MG63 (cell line): ENCODE measurements around the gene PTPRN2. TPM values are rescaled to one million over a fixed set of nuclear protein-coding genes. Genes with fewer than 3 reads are reported as not detected.
"Not testable (repeated sequence)": the region's sequence is repeated elsewhere in the genome, so short reads cannot be mapped to it uniquely, and the experiment has no call there.

Experiments
- DNase-seq: peaks from one replicate; pipeline ENCODE4 v3.0.0-alpha.2; 2020
- H3K27me3 ChIP-seq: fragments of 250-450 bp; sonication (Bioruptor Pico); 2 replicates; pipeline ENCODE4 v1.5.1; 2020; ENCODE audit warnings: mild to moderate bottlenecking, moderate library complexity
- H3K36me3 ChIP-seq: fragments of 250-450 bp; sonication (Bioruptor Pico); 2 replicates; pipeline ENCODE4 v1.5.1; 2020; ENCODE audit warnings: mild to moderate bottlenecking, moderate library complexity
- H3K4me3 ChIP-seq: fragments of 250-450 bp; sonication (Bioruptor Pico); 2 replicates; pipeline ENCODE4 v1.5.1; 2020; ENCODE audit warnings: mild to moderate bottlenecking, moderate library complexity
- H3K9me3 ChIP-seq: fragments of 250-450 bp; sonication (Bioruptor Pico); 2 replicates; pipeline ENCODE4 v1.5.1; 2020; ENCODE audit warnings: mild to moderate bottlenecking, moderate library complexity
- total RNA-seq: library from RNA; depleted of rRNA; stranded (reverse); fragments of >200 nt; shearing (Covaris generic); gene quantifications from 2 replicates; pipeline ENCODE4 v1.2.3, GENCODE V29; 2014; ENCODE audit warnings: low replicate concordance

PTPRN2 gene
- total RNA-seq, 1 experiment from 2014 or later = 0.16 TPM

- H3K9me3 ChIP-seq = no peaks in the 10 kb centered on the region
- no peaks in the 10 kb centered on the region for H3K27me3 ChIP-seq
- DNase-seq = no peak
- H3K4me3 ChIP-seq = no peak overlapping the region
- H3K36me3 ChIP-seq = no peaks in the 10 kb centered on the region
Measured at GRCh38 chr7:157729566-157729965, 858.1 kb downstream of the PTPRN2 start.

- Histone ChIP-seq H3K4me3 (no peak overlapping the region), H3K9me3 (no peaks in the 10 kb centered on the region), H3K27me3 (no peaks in the 10 kb centered on the region), H3K36me3 (no peaks in the 10 kb centered on the region)
- DNase-seq = no peak
Measured at GRCh38 chr7:157727964-157728615, 859.5 kb downstream of the PTPRN2 start.

- Histone ChIP-seq H3K4me3 (no peak overlapping the region), H3K9me3 (no peaks in the 10 kb centered on the region), H3K27me3 (no peaks in the 10 kb centered on the region), H3K36me3 (no peaks in the 10 kb centered on the region)
- no peak for DNase-seq
Measured at GRCh38 chr7:157726764-157727163, 860.9 kb downstream of the PTPRN2 start.

GRCh38 chr7:157725312-157725711 is 862.3 kb downstream of the PTPRN2 start:
- H3K27me3 ChIP-seq, H3K4me3 ChIP-seq, H3K9me3 ChIP-seq: not testable (repeated sequence)

GRCh38 chr7:157723205-157723604 is 864.4 kb downstream of the PTPRN2 start:
- H3K27me3 ChIP-seq = no peaks in the 10 kb centered on the region
- no peaks in the 10 kb centered on the region for H3K36me3 ChIP-seq
- DNase-seq = no peak
- H3K4me3 ChIP-seq = no peak overlapping the region
- H3K9me3 ChIP-seq = no peaks in the 10 kb centered on the region

More at GRCh38 chr7:157725312-157725711, 862.3 kb downstream of the PTPRN2 start:
- not testable (repeated sequence) for H3K36me3 ChIP-seq, DNase-seq

GRCh38 chr7:157722137-157723060 is 865.2 kb downstream of the PTPRN2 start:
- no peak overlapping the region for H3K4me3 ChIP-seq
- no peaks in the 10 kb centered on the region for H3K36me3 ChIP-seq
- no peak for DNase-seq
- H3K27me3 ChIP-seq = no peaks in the 10 kb centered on the region
- H3K9me3 ChIP-seq = no peaks in the 10 kb centered on the region

GRCh38 chr7:157721468-157722136 is 866.0 kb downstream of the PTPRN2 start:
- Histone ChIP-seq H3K27me3 (no peaks in the 10 kb centered on the region), H3K36me3 (no peaks in the 10 kb centered on the region), H3K9me3 (no peaks in the 10 kb centered on the region), H3K4me3 (no peak overlapping the region)
- no peak for DNase-seq

GRCh38 chr7:157719705-157720655 is 867.6 kb downstream of the PTPRN2 start:
- no peaks in the 10 kb centered on the region for H3K36me3 ChIP-seq
- no peaks in the 10 kb centered on the region for H3K27me3 ChIP-seq
- no peak for DNase-seq
- no peaks in the 10 kb centered on the region for H3K9me3 ChIP-seq
- no peak overlapping the region for H3K4me3 ChIP-seq

- no peaks in the 10 kb centered on the region for H3K36me3 ChIP-seq
- DNase-seq = no peak
- no peaks in the 10 kb centered on the region for H3K27me3 ChIP-seq
- H3K9me3 ChIP-seq = no peaks in the 10 kb centered on the region
- H3K4me3 ChIP-seq = no peak overlapping the region
Measured at GRCh38 chr7:157719008-157719682, 868.5 kb downstream of the PTPRN2 start.

- Histone ChIP-seq H3K27me3 (no peaks in the 10 kb centered on the region), H3K4me3 (no peak overlapping the region), H3K9me3 (no peaks in the 10 kb centered on the region), H3K36me3 (no peaks in the 10 kb centered on the region)
- DNase-seq = no peak
Measured at GRCh38 chr7:157718303-157719007, 869.2 kb downstream of the PTPRN2 start.

GRCh38 chr7:157717211-157718174 is 870.1 kb downstream of the PTPRN2 start:
- Histone ChIP-seq H3K36me3 (no peaks in the 10 kb centered on the region), H3K4me3 (no peak overlapping the region), H3K9me3 (no peaks in the 10 kb centered on the region), H3K27me3 (no peaks in the 10 kb centered on the region)
- DNase-seq = no peak

GRCh38 chr7:157715938-157716280 is 871.7 kb downstream of the PTPRN2 start:
- DNase-seq = no peak
- H3K9me3 ChIP-seq = no peaks in the 10 kb centered on the region

GRCh38 chr7:157715071-157715937 is 872.3 kb downstream of the PTPRN2 start:
- no peaks in the 10 kb centered on the region for H3K27me3 ChIP-seq
- H3K9me3 ChIP-seq = no peaks in the 10 kb centered on the region
- DNase-seq = no peak
- no peak overlapping the region for H3K4me3 ChIP-seq
- no peaks in the 10 kb centered on the region for H3K36me3 ChIP-seq

More at GRCh38 chr7:157715938-157716280, 871.7 kb downstream of the PTPRN2 start:
- Histone ChIP-seq H3K27me3 (no peaks in the 10 kb centered on the region), H3K36me3 (no peaks in the 10 kb centered on the region), H3K4me3 (no peak overlapping the region)
